ENCODE measurements around the gene FYB1.

- no peak for TF ChIP-seq POLR2A (IDR thresholded peaks at IDR 0.05)
- no peak for TF ChIP-seq CTCF (IDR thresholded peaks at IDR 0.05)
These were observed 86.6 kb downstream of the FYB1 start for GRCh38 chr5:39132792-39133191.
